ENCODE data around the gene BMP2.
A peak's percentile ranks its signal among the peaks of the same experiment; 100 is the strongest.

BMP2 gene

GRCh38 chr20:6806275-6806674 is 38.8 kb downstream of the BMP2 start:
- Histone ChIP-seq H3K4me1 (ENCODE audit: insufficient read depth, low read length) (peaks cover 7% of the 10 kb centered on the region), H3K9me3 (ENCODE audit: insufficient read depth, low read depth, low read length) (peaks cover 3% of the 10 kb centered on the region; the same call in 1 of the 2 replicates), H3K9ac (ENCODE audit: low read depth, low read length) (no peak overlapping the region), H3K4me3 (ENCODE audit: low read length) (no peak overlapping the region), H3K36me3 (ENCODE audit: insufficient read depth, low read length) (no peaks in the 10 kb centered on the region), H3K27me3 (ENCODE audit: insufficient read depth, low read length) (no peaks in the 10 kb centered on the region), H3K27ac (ENCODE audit: low read depth, low read length) (no peak overlapping the region)
- 88% methylated on average over 1 of the region's 1 CpG for WGBS

GRCh38 chr20:6811262-6812035 is 44.0 kb downstream of the BMP2 start:
- H3K4me3 ChIP-seq (ENCODE audit: low read length), result no peak overlapping the region
- peaks cover 2% of the 10 kb centered on the region; the same call in 1 of the 2 replicates for H3K9me3 ChIP-seq (ENCODE audit: insufficient read depth, low read depth, low read length)
- H3K27me3 ChIP-seq (ENCODE audit: insufficient read depth, low read length), result no peaks in the 10 kb centered on the region
- 76% methylated on average over 4 of the region's 6 CpGs for WGBS
- H3K36me3 ChIP-seq (ENCODE audit: insufficient read depth, low read length), result no peaks in the 10 kb centered on the region
- peak overlapping the region; percentile 20; the same call in 1 of the 2 replicates for H3K27ac ChIP-seq (ENCODE audit: low read depth, low read length)
- H3K4me1 ChIP-seq (ENCODE audit: insufficient read depth, low read length), result peaks cover 48% of the 10 kb centered on the region
- H3K9ac ChIP-seq (ENCODE audit: low read depth, low read length), result no peak overlapping the region

- Histone ChIP-seq H3K4me3 (ENCODE audit: low read length) (no peak overlapping the region), H3K36me3 (ENCODE audit: insufficient read depth, low read length) (no peaks in the 10 kb centered on the region), H3K4me1 (ENCODE audit: insufficient read depth, low read length) (peaks cover 48% of the 10 kb centered on the region), H3K9me3 (ENCODE audit: insufficient read depth, low read depth, low read length) (no peaks in the 10 kb centered on the region; the same call in 1 of the 2 replicates), H3K27ac (ENCODE audit: low read depth, low read length) (no peak overlapping the region), H3K27me3 (ENCODE audit: insufficient read depth, low read length) (no peaks in the 10 kb centered on the region), H3K9ac (ENCODE audit: low read depth, low read length) (no peak overlapping the region)
- WGBS, result 79% methylated on average over 6 of the region's 6 CpGs
Measured at GRCh38 chr20:6812530-6812929, 45.0 kb downstream of the BMP2 start.

- Histone ChIP-seq H3K36me3 (ENCODE audit: insufficient read depth, low read length) (no peaks in the 10 kb centered on the region), H3K4me1 (ENCODE audit: insufficient read depth, low read length) (peaks cover 55% of the 10 kb centered on the region), H3K9ac (ENCODE audit: low read depth, low read length) (no peak overlapping the region), H3K9me3 (ENCODE audit: insufficient read depth, low read depth, low read length) (no peaks in the 10 kb centered on the region), H3K27me3 (ENCODE audit: insufficient read depth, low read length) (no peaks in the 10 kb centered on the region), H3K4me3 (ENCODE audit: low read length) (peak overlapping the region; percentile 20; the same call in 1 of the 2 replicates), H3K27ac (ENCODE audit: low read depth, low read length) (peak overlapping the region; percentile 50; the same call in 1 of the 2 replicates)
- WGBS, result 0% methylated on average over 2 of the region's 4 CpGs
Measured at GRCh38 chr20:6814945-6815344, 47.5 kb downstream of the BMP2 start.

- H3K27ac ChIP-seq (ENCODE audit: low read depth, low read length), result no peak overlapping the region
- WGBS, result 52% methylated on average over 7 of the region's 7 CpGs
Measured at GRCh38 chr20:6818033-6818808, 50.7 kb downstream of the BMP2 start.

GRCh38 chr20:6819599-6819998 is 52.1 kb downstream of the BMP2 start:
- Histone ChIP-seq H3K9ac (ENCODE audit: low read depth, low read length) (no peak overlapping the region), H3K27me3 (ENCODE audit: insufficient read depth, low read length) (no peaks in the 10 kb centered on the region), H3K4me1 (ENCODE audit: insufficient read depth, low read length) (peaks cover 19% of the 10 kb centered on the region), H3K4me3 (ENCODE audit: low read length) (no peak overlapping the region), H3K9me3 (ENCODE audit: insufficient read depth, low read depth, low read length) (no peaks in the 10 kb centered on the region), H3K27ac (ENCODE audit: low read depth, low read length) (no peak overlapping the region), H3K36me3 (ENCODE audit: insufficient read depth, low read length) (no peaks in the 10 kb centered on the region)
- WGBS, result 75% methylated on average over 1 of the region's 2 CpGs

More at GRCh38 chr20:6818033-6818808, 50.7 kb downstream of the BMP2 start:
- Histone ChIP-seq H3K9ac (ENCODE audit: low read depth, low read length) (no peak overlapping the region), H3K27me3 (ENCODE audit: insufficient read depth, low read length) (no peaks in the 10 kb centered on the region), H3K4me1 (ENCODE audit: insufficient read depth, low read length) (peaks cover 29% of the 10 kb centered on the region), H3K36me3 (ENCODE audit: insufficient read depth, low read length) (no peaks in the 10 kb centered on the region), H3K9me3 (ENCODE audit: insufficient read depth, low read depth, low read length) (no peaks in the 10 kb centered on the region), H3K4me3 (ENCODE audit: low read length) (no peak overlapping the region)

GRCh38 chr20:6824401-6824800 is 56.9 kb downstream of the BMP2 start:
- WGBS, result 89% methylated on average over 4 of the region's 5 CpGs
- H3K27me3 ChIP-seq (ENCODE audit: insufficient read depth, low read length), result no peaks in the 10 kb centered on the region
- no peak overlapping the region for H3K4me3 ChIP-seq (ENCODE audit: low read length)
- 0 out of 2 replicates have a peak, but pooled peaks cover 4% of the 10 kb centered on the region for H3K4me1 ChIP-seq (ENCODE audit: insufficient read depth, low read length)
- no peak overlapping the region for H3K27ac ChIP-seq (ENCODE audit: low read depth, low read length)
- no peaks in the 10 kb centered on the region for H3K36me3 ChIP-seq (ENCODE audit: insufficient read depth, low read length)
- H3K9me3 ChIP-seq (ENCODE audit: insufficient read depth, low read depth, low read length), result no peaks in the 10 kb centered on the region
- H3K9ac ChIP-seq (ENCODE audit: low read depth, low read length), result no peak overlapping the region

- H3K9me3 ChIP-seq (ENCODE audit: insufficient read depth, low read depth, low read length), result no peaks in the 10 kb centered on the region
Measured at GRCh38 chr20:6827472-6827871, 60.0 kb downstream of the BMP2 start.

GRCh38 chr20:6828794-6829423 is 61.4 kb downstream of the BMP2 start:
- Histone ChIP-seq H3K27me3 (ENCODE audit: insufficient read depth, low read length) (no peaks in the 10 kb centered on the region), H3K4me1 (ENCODE audit: insufficient read depth, low read length) (0 out of 2 replicates have a peak, but pooled peaks cover 4% of the 10 kb centered on the region), H3K9ac (ENCODE audit: low read depth, low read length) (no peak overlapping the region), H3K36me3 (ENCODE audit: insufficient read depth, low read length) (no peaks in the 10 kb centered on the region), H3K27ac (ENCODE audit: low read depth, low read length) (no peak overlapping the region), H3K4me3 (ENCODE audit: low read length) (no peak overlapping the region), H3K9me3 (ENCODE audit: insufficient read depth, low read depth, low read length) (no peaks in the 10 kb centered on the region)
- 3% methylated on average over 1 of the region's 1 CpG for WGBS

More at GRCh38 chr20:6827472-6827871, 60.0 kb downstream of the BMP2 start:
- Histone ChIP-seq H3K27ac (ENCODE audit: low read depth, low read length) (no peak overlapping the region), H3K27me3 (ENCODE audit: insufficient read depth, low read length) (no peaks in the 10 kb centered on the region), H3K4me3 (ENCODE audit: low read length) (no peak overlapping the region), H3K4me1 (ENCODE audit: insufficient read depth, low read length) (0 out of 2 replicates have a peak, but pooled peaks cover 4% of the 10 kb centered on the region), H3K36me3 (ENCODE audit: insufficient read depth, low read length) (no peaks in the 10 kb centered on the region), H3K9ac (ENCODE audit: low read depth, low read length) (no peak overlapping the region)
- 100% methylated on average over 4 of the region's 4 CpGs for WGBS

- 0 out of 2 replicates have a peak, but pooled peaks cover 4% of the 10 kb centered on the region for H3K4me1 ChIP-seq (ENCODE audit: insufficient read depth, low read length)
- no peak overlapping the region for H3K9ac ChIP-seq (ENCODE audit: low read depth, low read length)
- H3K4me3 ChIP-seq (ENCODE audit: low read length), result no peak overlapping the region
- H3K27ac ChIP-seq (ENCODE audit: low read depth, low read length), result no peak overlapping the region
- WGBS, result 85% methylated on average over 1 of the region's 1 CpG
- H3K27me3 ChIP-seq (ENCODE audit: insufficient read depth, low read length), result no peaks in the 10 kb centered on the region
- H3K9me3 ChIP-seq (ENCODE audit: insufficient read depth, low read depth, low read length), result no peaks in the 10 kb centered on the region
- H3K36me3 ChIP-seq (ENCODE audit: insufficient read depth, low read length), result no peaks in the 10 kb centered on the region
Measured at GRCh38 chr20:6829510-6830116, 62.1 kb downstream of the BMP2 start.
